HepG2 (cell line): ENCODE measurements around the gene RNASE9. TPM values are rescaled to one million over a fixed set of nuclear protein-coding genes. Genes with fewer than 3 reads are reported as not detected.

Experiments used
- ATAC-seq: fragments of 200-7000 bp; cut with Tn5 transposase; 3 replicates; pipeline ENCODE4 v1.9.1; 2020; ENCODE audit warnings: mild to moderate bottlenecking, moderate library complexity
- BruUV-seq: library from RNA; stranded (reverse); fragments of 400-500 nt; replicated peaks from 2 replicates; lab custom pipeline; 2021; lab: Mats Ljungman, UMichigan
- CTCF ChIA-PET: fragments of 300-600 bp; formaldehyde crosslinking; extraction: SDS; loops from one replicate; lab custom pipeline; 2021; ENCODE audit warnings: low total read pairs, inconsistent platforms, low intra/inter-chr PET ratio; lab: Yijun Ruan, JAX
- POLR2A ChIA-PET: fragments of 350-600 bp; sonication (Branson Sonifier 250); formaldehyde crosslinking; loops from one replicate; lab custom pipeline; 2020; ENCODE audit warnings: antibody characterized with exemption, inconsistent platforms; lab: Yijun Ruan, JAX
- DNase-seq: peaks from one replicate; pipeline ENCODE4 v3.0.0-alpha.2; 2015; ENCODE audit warnings: low spot score
- FAIRE-seq: peaks from 3 replicates; lab custom pipeline; 2011; peaks lifted over from hg19 to GRCh38; lab: Jason Lieb, UNC
- H2AFZ ChIP-seq: one replicate; pipeline ENCODE4 v1.6.1; 2011; ENCODE audit warnings: low read length, inconsistent platforms
- H3K27ac ChIP-seq: fragments of 300-600 bp; 3 replicates; pipeline ENCODE4 v1.8.0; 2011; ENCODE audit warnings: mixed run types, mild to moderate bottlenecking, mixed read lengths, low read length, inconsistent platforms; ENCODE audit not compliant: insufficient read depth; ENCODE audit errors: extremely low read length
- H3K27me3 ChIP-seq, 2 experiments: fragments of 200-600 bp in 1 of 2; 2 replicates in 1 of 2; 3 replicates in 1 of 2; pipeline versions ENCODE4 v1.6.0 to v1.8.0; 2011; ENCODE audit warnings: low read length in 2 of 2, mild to moderate bottlenecking in 2 of 2, moderate library complexity in 2 of 2, inconsistent platforms in 1 of 2; ENCODE audit not compliant: insufficient read depth in 2 of 2, control insufficient read depth in 1 of 2
- H3K36me3 ChIP-seq, 2 experiments: fragments of 200-600 bp in 1 of 2; replicated peaks in 1 of 2; 2 replicates in 1 of 2; 3 replicates in 1 of 2; pipeline versions ENCODE4 v1.5.1 to v1.8.0; 2011; ENCODE audit warnings: low read length in 2 of 2, inconsistent platforms in 1 of 2; ENCODE audit not compliant: insufficient read depth in 2 of 2, control insufficient read depth in 1 of 2
- H3K4me1 ChIP-seq: 2 replicates; pipeline ENCODE4 v1.5.1; 2012; ENCODE audit warnings: low read length, inconsistent platforms; ENCODE audit not compliant: insufficient read depth
- H3K4me2 ChIP-seq: 2 replicates; pipeline ENCODE4 v1.6.0; 2011; ENCODE audit warnings: low read depth, low read length, inconsistent platforms
- H3K4me3 ChIP-seq, 3 experiments: fragments of 200-600 bp in 1 of 3; sonication (generic), shearing (Covaris generic) in 1 of 3; replicated peaks in 1 of 3; 2 replicates each; pipeline ENCODE4 v1.5.1; 2011 to 2016; ENCODE audit warnings: low read length in 3 of 3, inconsistent platforms in 2 of 3, low read depth in 2 of 3, mild to moderate bottlenecking in 2 of 3, control low read depth in 1 of 3, mixed read lengths in 1 of 3; ENCODE audit not compliant: insufficient read depth in 1 of 3
- H3K79me2 ChIP-seq: one replicate; pipeline ENCODE4 v1.6.1; 2011; ENCODE audit warnings: low read length, inconsistent platforms; ENCODE audit not compliant: insufficient read depth
- H3K9ac ChIP-seq: 2 replicates; pipeline ENCODE4 v1.6.0; 2011; ENCODE audit warnings: mild to moderate bottlenecking, low read depth, low read length, inconsistent platforms; ENCODE audit not compliant: insufficient read depth
- H3K9me3 ChIP-seq: 2 replicates; pipeline ENCODE4 v1.5.1; 2012; ENCODE audit warnings: mild to moderate bottlenecking, low read length
- H4K20me1 ChIP-seq: 2 replicates; pipeline ENCODE4 v1.6.0; 2011; ENCODE audit warnings: inconsistent platforms, mild to moderate bottlenecking, low read length, moderate library complexity; ENCODE audit not compliant: insufficient read depth
- FIP1L1 ChIP-seq: fragments of 200-400 bp; formaldehyde crosslinking; IDR thresholded peaks from 2 replicates; pipeline ENCODE4 v1.6.1; 2018; ENCODE audit warnings: low read depth, mild to moderate bottlenecking, low read length, moderate library complexity, borderline replicate concordance; ENCODE audit not compliant: insufficient read depth
- RFX5 ChIP-seq: IDR thresholded peaks from 2 replicates; pipeline ENCODE4 v1.6.1; 2011; ENCODE audit warnings: low read depth, low read length, improper control_type of control experiment
- SOX5 ChIP-seq: IDR thresholded peaks from 2 replicates; pipeline ENCODE4 v1.6.1; 2016; ENCODE audit warnings: borderline replicate concordance
- YY1 ChIP-seq: IDR thresholded peaks from 2 replicates; pipeline ENCODE4 v1.6.1; 2011; ENCODE audit warnings: low read length, low read depth, moderate library complexity, mild to moderate bottlenecking; ENCODE audit not compliant: insufficient read depth, insufficient replicate concordance
- ZFYVE20 ChIP-seq: sonication (generic); formaldehyde crosslinking; IDR thresholded peaks from 2 replicates; pipeline ENCODE4 v1.8.0; 2023; ENCODE audit warnings: low read depth, mild to moderate bottlenecking, moderate library complexity, missing genetic modification reagents, borderline replicate concordance
- ZMAT3 ChIP-seq: sonication (generic); formaldehyde crosslinking; conservative IDR thresholded peaks from 2 replicates; pipeline ENCODE4 v1.7.0; 2021; ENCODE audit warnings: missing genetic modification reagents
- ZNF263 ChIP-seq: sonication (generic); formaldehyde crosslinking; IDR thresholded peaks from 2 replicates; pipeline ENCODE4 v1.4.0; 2020; ENCODE audit warnings: missing genetic modification reagents
- ZSCAN30 ChIP-seq: sonication (generic); formaldehyde crosslinking; IDR thresholded peaks from 2 replicates; pipeline ENCODE4 v1.5.0; 2020; ENCODE audit warnings: mild to moderate bottlenecking, missing genetic modification reagents
- WGBS: methylation state at CpG from one replicate; pipeline ENCODE4 v1.1.6; 2017; ENCODE audit warnings: low lambda C conversion rate; 5-methylcytosine and 5-hydroxymethylcytosine counted together
- in situ Hi-C: cut with HindIII; loops from 2 replicates; pipeline ENCODE4 v1.10.0; 2017; ENCODE audit warnings: low pct_unique_long_range_greater_than_20kb; ENCODE audit not compliant: extremely low pct_ligation_motif_present
- intact Hi-C: fragments of 100-400 bp; cut with micrococcal nuclease; formaldehyde crosslinking; loops from one replicate; pipeline ENCODE4 v1.10.0; 2022; ENCODE audit not compliant: unreplicated experiment
- polyA plus RNA-seq, 8 experiments: library from polyadenylated mRNA; depleted of rRNA in 3 of 8; stranded (reverse) in 7 of 8; unstranded in 1 of 8; fragments of >200 nt; fragmentation: Illumina TruSeq in 4 of 8; extraction: Trizol in 4 of 8; gene quantifications; 2 replicates each; pipeline versions ENCODE4 v1.2.1 to v1.2.3, GENCODE V29; 2011 to 2016; ENCODE audit warnings: low read depth in 4 of 8, missing spikeins in 1 of 8, mixed read lengths in 1 of 8; ENCODE audit not compliant: insufficient read depth in 1 of 8
- total RNA-seq, 5 experiments: library from RNA; depleted of rRNA; stranded (reverse); fragments of >200 nt; fragmentation: Illumina TruSeq; extraction: Trizol; gene quantifications; 2 replicates each; pipeline ENCODE4 v1.2.3, GENCODE V29; 2016; ENCODE audit warnings: low read depth in 1 of 5
- TF ChIP-seq, protein P1 (sequence below): sonication (generic); formaldehyde crosslinking; IDR thresholded peaks from 2 replicates; pipeline ENCODE4 v1.8.0; 2022; ENCODE audit warnings: low read depth, missing genetic modification reagents
- TF ChIP-seq, protein P2 (sequence below): sonication (generic); formaldehyde crosslinking; IDR thresholded peaks from 2 replicates; pipeline ENCODE4 v1.5.0; 2020; ENCODE audit warnings: missing genetic modification reagents
- TF ChIP-seq, protein P3 (sequence below): sonication (generic); formaldehyde crosslinking; IDR thresholded peaks from 2 replicates; pipeline ENCODE4 v1.8.1; 2023; ENCODE audit warnings: mild to moderate bottlenecking, missing genetic modification reagents

RNASE9 gene
- total and polyA plus RNA-seq, 2 of the 13 experiments (the other 11 are each of a cell fraction or from before 2014, with no cell fraction given): not detected

DNA sequence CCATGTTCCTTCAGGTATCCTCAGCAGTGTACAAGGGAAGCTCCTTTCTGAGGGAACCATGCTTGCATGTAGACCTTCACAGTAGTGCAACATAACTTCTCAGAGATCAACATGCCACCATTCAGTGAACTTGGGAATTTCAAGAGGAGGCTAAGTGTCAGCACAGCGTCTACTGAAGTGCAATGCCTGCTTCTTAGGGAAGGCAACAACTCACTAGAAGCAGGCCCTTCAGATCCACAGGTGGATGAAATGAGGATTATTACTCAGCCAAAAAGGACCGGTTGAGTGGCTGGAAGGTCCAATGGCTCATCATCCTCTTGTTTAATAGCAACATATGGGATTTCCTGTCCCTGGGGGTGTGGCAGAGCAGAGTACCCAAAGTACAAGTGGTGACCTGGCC lies 36.8 kb downstream of the RNASE9 start (continued):
- TF ChIP-seq RFX5 (no peak), ZMAT3 (CRISPR knock-in tag) (no peak), ZSCAN30 (CRISPR knock-in tag) (no peak), ZNF263 (no peak), ZFYVE20 (CRISPR knock-in tag) (no peak), SOX5 (CRISPR knock-in tag) (no peak)
- TF ChIP-seq, protein P1, sequence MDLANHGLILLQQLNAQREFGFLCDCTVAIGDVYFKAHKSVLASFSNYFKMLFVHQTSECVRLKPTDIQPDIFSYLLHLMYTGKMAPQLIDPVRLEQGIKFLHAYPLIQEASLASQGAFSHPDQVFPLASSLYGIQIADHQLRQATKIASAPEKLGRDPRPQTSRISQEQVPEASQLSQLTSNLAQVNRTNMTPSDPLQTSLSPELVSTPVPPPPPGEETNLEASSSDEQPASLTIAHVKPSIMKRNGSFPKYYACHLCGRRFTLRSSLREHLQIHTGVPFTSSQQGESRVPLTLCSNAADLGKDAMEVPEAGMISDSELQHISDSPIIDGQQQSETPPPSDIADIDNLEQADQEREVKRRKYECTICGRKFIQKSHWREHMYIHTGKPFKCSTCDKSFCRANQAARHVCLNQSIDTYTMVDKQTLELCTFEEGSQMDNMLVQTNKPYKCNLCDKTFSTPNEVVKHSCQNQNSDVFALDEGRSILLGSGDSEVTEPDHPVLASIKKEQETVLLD (CRISPR knock-in tag): no peak
- TF ChIP-seq, protein P2, sequence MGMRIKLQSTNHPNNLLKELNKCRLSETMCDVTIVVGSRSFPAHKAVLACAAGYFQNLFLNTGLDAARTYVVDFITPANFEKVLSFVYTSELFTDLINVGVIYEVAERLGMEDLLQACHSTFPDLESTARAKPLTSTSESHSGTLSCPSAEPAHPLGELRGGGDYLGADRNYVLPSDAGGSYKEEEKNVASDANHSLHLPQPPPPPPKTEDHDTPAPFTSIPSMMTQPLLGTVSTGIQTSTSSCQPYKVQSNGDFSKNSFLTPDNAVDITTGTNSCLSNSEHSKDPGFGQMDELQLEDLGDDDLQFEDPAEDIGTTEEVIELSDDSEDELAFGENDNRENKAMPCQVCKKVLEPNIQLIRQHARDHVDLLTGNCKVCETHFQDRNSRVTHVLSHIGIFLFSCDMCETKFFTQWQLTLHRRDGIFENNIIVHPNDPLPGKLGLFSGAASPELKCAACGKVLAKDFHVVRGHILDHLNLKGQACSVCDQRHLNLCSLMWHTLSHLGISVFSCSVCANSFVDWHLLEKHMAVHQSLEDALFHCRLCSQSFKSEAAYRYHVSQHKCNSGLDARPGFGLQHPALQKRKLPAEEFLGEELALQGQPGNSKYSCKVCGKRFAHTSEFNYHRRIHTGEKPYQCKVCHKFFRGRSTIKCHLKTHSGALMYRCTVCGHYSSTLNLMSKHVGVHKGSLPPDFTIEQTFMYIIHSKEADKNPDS (CRISPR knock-in tag): no peak

DNA sequence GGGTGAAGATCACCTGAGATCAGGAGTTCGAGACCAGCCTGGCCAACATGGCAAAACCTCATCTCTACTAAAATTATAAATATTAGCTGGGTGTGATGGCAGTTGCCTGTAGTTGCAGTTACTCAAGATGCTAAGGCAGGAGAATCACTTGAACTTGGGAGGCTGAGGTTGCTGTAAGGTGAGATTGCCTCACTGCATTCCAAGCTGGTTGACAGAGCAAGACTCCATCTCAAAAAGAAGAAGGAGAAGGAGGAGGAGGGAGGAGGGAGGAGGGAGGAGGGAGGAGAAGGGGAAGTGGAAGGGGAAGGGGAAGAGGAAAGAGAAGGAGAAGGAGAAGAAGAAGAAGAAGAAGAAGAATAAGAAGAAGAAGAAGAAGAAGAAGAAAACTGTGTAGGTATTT lies 38.5 kb downstream of the RNASE9 start:
- Histone ChIP-seq H2AFZ (no peak overlapping the region), H3K4me1 (no peaks in the 10 kb centered on the region), H3K27me3 (no peaks in the 10 kb centered on the region), H3K4me3 (no peak overlapping the region), H3K27ac (no peak overlapping the region), H3K9ac (no peak overlapping the region), H3K4me2 (no peak overlapping the region), H3K79me2 (no peaks in the 10 kb centered on the region), H3K36me3 (no peaks in the 10 kb centered on the region), H4K20me1 (no peaks in the 10 kb centered on the region), H3K9me3 (0 out of 2 replicates have a peak, but pooled peaks cover 4% of the 10 kb centered on the region)
- in situ Hi-C loops: no loop called here
- POLR2A ChIA-PET: no interaction called here
- CTCF ChIA-PET: no interaction called here
- DNase-seq: no peak
- no TSS peak for BruUV-seq
- ATAC-seq: no peak
- no peak for TF ChIP-seq FIP1L1
- TF ChIP-seq, protein P3, sequence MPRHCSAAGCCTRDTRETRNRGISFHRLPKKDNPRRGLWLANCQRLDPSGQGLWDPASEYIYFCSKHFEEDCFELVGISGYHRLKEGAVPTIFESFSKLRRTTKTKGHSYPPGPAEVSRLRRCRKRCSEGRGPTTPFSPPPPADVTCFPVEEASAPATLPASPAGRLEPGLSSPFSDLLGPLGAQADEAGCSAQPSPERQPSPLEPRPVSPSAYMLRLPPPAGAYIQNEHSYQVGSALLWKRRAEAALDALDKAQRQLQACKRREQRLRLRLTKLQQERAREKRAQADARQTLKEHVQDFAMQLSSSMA (CRISPR knock-in tag): no peak
- no peak for TF ChIP-seq YY1
- intact Hi-C loops: no loop called here
- 0% methylated on average over 1 of the region's 1 CpG for WGBS
- FAIRE-seq: no peak
